HG03354 (cell line): ENCODE data around the gene ST6GALNAC2.
"Not testable (repeated sequence)": the region's sequence is repeated elsewhere in the genome, so short reads cannot be mapped to it uniquely, and the experiment has no call there.

Source experiments
- ATAC-seq: cut with Tn5 transposase; IDR thresholded peaks from one replicate; pipeline ENCODE4 v1.9.1; 2021; ENCODE audit warnings: mild to moderate bottlenecking; ENCODE audit not compliant: unreplicated experiment, poor library complexity, severe bottlenecking

Gene ST6GALNAC2

DNA sequence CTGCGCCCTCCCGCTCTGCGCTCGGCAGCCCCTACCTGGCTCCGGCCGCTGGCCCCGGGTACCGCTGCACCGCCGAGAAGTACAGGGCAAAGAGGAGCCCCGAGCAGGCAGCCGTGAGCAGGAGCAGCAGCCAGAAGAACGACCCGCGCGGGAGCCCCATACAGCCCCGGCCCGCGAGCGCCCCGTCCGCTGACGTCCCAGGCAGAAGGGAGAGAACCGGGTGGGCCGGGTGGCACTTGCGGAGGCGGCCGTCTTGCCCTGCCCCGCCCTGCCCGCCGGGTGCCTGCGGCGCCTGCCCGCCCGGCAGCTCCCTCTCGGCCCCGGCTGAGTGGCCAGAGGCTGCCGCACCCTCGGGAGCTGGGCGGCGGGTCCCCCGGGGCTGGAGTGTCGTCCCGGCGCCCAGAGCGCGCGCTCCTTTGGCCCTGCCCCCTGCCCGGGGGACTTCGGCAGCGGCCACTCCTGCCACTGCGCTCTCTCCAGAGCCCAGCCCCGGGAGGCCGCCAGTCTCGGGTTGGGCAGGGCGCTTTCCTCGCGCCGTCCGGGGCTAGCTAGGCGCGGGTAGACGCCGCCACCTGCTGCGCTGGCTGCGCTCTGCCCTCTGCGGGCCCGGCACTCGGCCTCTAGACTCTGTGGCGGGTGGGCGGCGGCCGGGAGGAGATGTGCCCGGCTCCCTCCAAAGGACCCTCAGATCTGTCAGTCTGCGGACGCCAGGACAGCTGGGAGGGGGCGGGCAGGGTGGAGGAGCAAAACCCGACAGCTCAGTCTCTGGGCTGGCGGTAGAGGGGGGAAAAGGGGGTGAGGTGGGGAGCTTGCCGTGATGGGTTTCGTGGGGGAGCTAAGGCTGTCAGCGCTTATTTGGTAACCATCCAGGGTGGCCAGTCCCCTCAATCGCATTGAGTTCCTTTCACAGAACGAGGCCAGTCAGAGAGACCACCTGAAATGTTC is at the start of gene ST6GALNAC2:
TSS of gene ST6GALNAC2 (minus strand) at position 212 of the 945 bp plus-strand sequence. CDS start at position 160, 52 bp downstream.
- ATAC-seq: no peak

GRCh38 chr17:76635039-76635438 is 49.4 kb upstream of the ST6GALNAC2 start:
- ATAC-seq: no peak

- no peak for ATAC-seq
Measured at GRCh38 chr17:76633628-76634328, 48.1 kb upstream of the ST6GALNAC2 start.

GRCh38 chr17:76631821-76632565 is 46.3 kb upstream of the ST6GALNAC2 start:
- ATAC-seq: no peak

GRCh38 chr17:76630151-76630550 is 44.5 kb upstream of the ST6GALNAC2 start:
- no peak for ATAC-seq

DNA sequence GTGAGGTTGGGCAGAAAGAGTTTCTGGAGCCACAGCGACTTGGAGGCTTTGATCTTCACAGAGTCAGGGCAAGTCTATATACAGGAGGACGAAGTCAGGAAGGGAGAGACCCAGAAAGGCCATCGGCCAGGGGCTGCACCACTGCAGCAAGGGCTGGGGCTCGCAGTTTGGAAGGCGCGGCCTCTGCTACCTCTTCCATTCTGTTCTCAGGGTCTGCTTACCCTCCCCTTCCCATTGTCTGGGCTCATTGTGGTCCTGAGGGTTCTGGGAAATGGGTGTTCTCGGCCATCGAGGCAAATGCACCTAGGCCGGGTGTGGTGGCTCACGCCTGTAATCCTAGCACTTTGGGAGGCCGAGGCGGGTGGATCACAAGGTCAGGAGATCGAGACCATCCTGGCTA is 41.9 kb upstream of the ST6GALNAC2 start:
- no peak for ATAC-seq

- no peak for ATAC-seq
Measured at GRCh38 chr17:76626442-76626841, 40.8 kb upstream of the ST6GALNAC2 start.

- ATAC-seq: no peak
Measured at GRCh38 chr17:76625496-76625895, 39.8 kb upstream of the ST6GALNAC2 start.

DNA sequence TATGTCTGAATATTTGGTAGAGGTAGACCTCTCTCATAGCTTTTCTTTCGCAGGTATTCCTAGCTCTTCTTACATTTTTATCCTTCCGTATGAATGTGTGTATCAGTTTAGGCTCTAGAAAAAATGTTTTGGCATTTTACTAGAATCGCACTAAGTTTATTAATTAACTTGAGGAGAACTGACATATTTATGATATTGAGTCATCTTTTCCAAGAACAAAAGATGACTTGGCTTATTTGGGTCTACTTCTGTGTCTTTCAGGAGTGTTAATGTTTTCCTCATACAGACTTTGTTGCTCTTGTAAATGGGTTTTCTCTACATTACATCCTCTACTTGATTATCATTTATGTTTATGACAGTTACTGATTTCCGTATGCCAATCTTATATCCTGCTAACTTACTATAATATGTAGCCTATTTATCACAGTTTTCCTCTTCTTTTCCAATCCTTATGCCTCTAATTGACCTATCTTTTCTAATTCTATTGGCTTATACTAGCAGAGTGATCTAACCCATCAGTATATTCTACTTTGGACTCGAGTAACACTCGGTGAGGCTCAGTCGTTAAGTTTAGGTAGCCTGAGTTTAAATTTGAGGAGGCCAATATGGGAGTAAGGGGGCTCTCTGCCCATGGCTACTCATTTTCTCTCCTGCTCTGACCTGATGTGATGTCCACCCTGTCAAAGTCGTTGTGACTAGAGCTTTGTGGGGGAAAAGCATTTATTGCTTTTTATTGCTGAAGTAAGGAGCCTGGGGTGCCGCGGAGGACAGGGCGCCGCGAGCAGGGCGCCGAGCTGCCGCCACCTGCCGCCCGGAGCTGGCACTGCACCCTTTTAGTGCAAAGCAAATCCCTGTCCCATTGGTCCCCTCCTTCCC is 37.8 kb upstream of the ST6GALNAC2 start:
- no peak for ATAC-seq

- ATAC-seq: no peak
Measured at GRCh38 chr17:76617838-76618237, 32.2 kb upstream of the ST6GALNAC2 start.

DNA sequence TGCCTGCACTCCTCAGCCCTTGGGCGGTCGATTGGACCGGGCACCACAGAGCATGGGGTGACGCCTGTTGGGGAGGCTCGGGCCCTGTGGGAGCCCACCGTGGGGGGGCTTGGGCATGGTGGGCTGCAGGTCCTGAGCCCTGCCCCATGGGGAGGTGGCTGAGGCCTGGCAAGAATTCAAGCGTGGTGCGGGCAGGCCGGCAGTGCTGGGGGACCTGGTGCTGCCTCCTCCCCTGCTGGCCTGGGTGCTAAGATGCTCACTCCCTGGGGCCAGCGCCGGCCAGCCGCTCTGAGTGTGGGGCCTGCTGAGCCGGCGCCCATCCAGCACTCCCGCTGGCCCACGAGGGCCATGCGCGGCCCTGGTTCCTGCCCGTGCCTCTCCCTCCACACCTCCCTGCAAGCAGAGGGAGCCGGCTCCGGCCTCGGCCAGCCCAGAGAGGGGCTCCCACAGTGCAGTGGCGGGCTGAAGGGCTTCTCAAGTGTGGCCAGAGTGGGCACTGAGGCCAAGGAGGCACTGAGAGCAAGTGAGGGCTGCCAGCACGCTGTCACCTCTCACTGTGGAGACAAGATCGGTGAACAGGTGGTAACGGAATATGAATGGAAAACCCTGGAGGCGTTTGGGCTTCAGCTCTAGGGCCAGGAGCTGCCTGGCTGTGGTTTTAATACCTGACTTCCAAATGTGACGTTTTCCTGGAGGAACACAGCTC is 29.4 kb upstream of the ST6GALNAC2 start:
- ATAC-seq: no peak

GRCh38 chr17:76614064-76614759 is 28.6 kb upstream of the ST6GALNAC2 start:
- ATAC-seq: not testable (repeated sequence)

DNA sequence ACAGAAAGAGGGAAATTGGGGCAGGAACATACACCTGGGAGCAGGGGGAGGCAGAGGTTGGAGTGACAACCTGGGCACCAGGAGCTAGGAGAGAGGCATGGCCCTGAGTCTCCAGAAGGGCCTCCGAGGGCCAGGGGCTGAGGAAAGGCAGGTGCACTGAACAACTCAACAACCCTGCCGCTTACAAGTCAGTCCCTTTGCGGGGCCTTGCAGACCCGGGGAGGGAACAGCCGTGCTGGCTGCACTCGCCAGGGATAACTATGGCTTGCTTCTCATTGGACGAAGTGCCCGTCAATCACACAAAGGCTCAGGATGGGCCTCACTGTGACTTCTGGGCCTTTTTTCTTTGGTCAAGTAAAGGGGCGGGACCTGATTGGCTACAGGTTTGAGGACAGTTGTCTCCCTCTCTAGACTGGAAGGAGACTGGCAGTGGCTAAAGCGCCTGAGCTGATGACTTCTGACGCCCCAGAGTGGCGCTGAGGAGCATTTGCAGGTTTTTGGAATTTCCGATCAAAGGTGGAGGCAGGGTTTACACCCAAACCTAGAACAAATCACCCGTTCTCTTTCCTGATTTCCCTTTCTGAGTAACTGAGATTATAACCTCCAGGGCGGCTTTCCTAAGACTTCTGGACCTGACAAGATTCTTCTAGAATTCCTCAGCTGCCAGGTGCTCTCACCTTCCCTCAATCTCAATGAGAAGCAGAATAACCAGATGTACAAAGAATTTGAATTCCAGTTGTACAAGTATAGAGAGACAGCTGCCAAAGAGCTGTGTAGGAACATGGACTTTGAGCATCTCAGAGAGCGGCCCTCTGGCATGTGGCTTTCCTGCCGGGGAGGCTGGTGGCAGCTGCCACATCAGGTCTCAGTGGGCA is 27.6 kb upstream of the ST6GALNAC2 start:
- ATAC-seq: no peak

GRCh38 chr17:76612465-76612864 is 26.8 kb upstream of the ST6GALNAC2 start:
- no peak for ATAC-seq

GRCh38 chr17:76611758-76612157 is 26.1 kb upstream of the ST6GALNAC2 start:
- no peak for ATAC-seq

GRCh38 chr17:76611080-76611749 is 25.6 kb upstream of the ST6GALNAC2 start:
- ATAC-seq: not testable (repeated sequence)

DNA sequence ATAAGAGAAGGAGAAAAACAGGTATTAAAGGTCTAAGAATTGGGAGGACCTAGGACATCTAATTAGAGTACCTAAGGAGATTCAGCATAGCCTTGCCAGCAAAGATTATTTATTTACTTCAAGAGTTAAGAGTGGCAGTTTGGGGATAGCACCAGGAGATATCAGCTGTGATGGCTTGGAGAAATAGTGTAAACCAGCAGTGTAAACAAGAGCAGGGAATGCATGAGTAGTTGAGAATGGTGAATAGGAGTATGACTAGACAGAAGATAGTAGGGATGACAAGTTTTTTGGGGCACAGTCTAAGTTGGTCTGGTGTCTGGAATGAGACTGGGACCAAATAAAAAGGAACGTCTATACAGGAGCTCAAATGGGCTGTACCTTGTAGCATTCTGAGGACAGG is 21.0 kb upstream of the ST6GALNAC2 start:
- not testable (repeated sequence) for ATAC-seq
